Stomach (tissue), 9 donors: Measurements from ENCODE around the gene STAC2. TPM values are rescaled to one million over a fixed set of nuclear protein-coding genes. Genes with fewer than 3 reads are reported as not detected.
A peak's percentile ranks its signal among the peaks of the same experiment; 100 is the strongest.

ENCODE experiments used
- DNase-seq, 2 donors: peaks; one replicate each; pipeline versions ENCODE4 v3.0.0 to v3.0.0-alpha.2; 2013 to 2019
- H3K27ac ChIP-seq, 5 donors: fragments of 200-600 bp in 4 of 5; sonication (generic) in 4 of 5; one replicate each; pipeline ENCODE4 v1.5.1; 2013 to 2019; ENCODE audit warnings: mild to moderate bottlenecking in 1 of 5, moderate library complexity in 1 of 5
- H3K27me3 ChIP-seq, 3 donors: fragments of 200-600 bp; sonication (generic); one replicate each; pipeline ENCODE4 v1.5.1; 2017 to 2019; ENCODE audit warnings: mixed run types in 1 of 3
- H3K36me3 ChIP-seq, 4 donors: fragments of 200-600 bp; sonication (generic); 1 replicate in 3 of 4; 2 replicates in 1 of 4; pipeline ENCODE4 v1.5.1; 2016 to 2019
- H3K4me1 ChIP-seq, 4 donors: fragments of 200-600 bp; sonication (generic); one replicate each; pipeline ENCODE4 v1.5.1; 2016 to 2019
- H3K4me3 ChIP-seq, 4 donors: fragments of 200-600 bp; sonication (generic) in 3 of 4; one replicate each; pipeline ENCODE4 v1.5.1; 2016 to 2019; ENCODE audit warnings: mild to moderate bottlenecking in 1 of 4
- H3K9me3 ChIP-seq, 4 donors: fragments of 200-600 bp; sonication (generic); one replicate each; pipeline ENCODE4 v1.5.1; 2016 to 2019
- EP300 ChIP-seq: sonication (generic); formaldehyde crosslinking; IDR thresholded peaks from one replicate; pipeline ENCODE4 v1.6.1; 2017; ENCODE audit warnings: antibody characterized with exemption
- POLR2A ChIP-seq, 4 donors: fragments of 450-650 bp; IDR thresholded peaks; one replicate each; pipeline ENCODE4 v1.6.1; 2016; ENCODE audit warnings: antibody characterized with exemption in 4 of 4, control low read depth in 2 of 4, mild to moderate bottlenecking in 1 of 4, moderate library complexity in 1 of 4
- POLR2AphosphoS5 ChIP-seq, 3 donors: sonication (generic); formaldehyde crosslinking; IDR thresholded peaks; one replicate each; pipeline ENCODE4 v1.6.1; 2016; ENCODE audit warnings: antibody characterized with exemption in 3 of 3
- WGBS, 5 donors: extraction: QIAGEN DNeasy Blood & Tissue Kit in 3 of 5; methylation state at CpG; one replicate each; pipeline versions ENCODE4 v1.1.5 to v1.1.7; 2013 to 2018; 5-methylcytosine and 5-hydroxymethylcytosine counted together
- intact Hi-C: fragments of 100-400 bp; cut with DNase I; formaldehyde crosslinking; loops from one replicate; pipeline ENCODE4 v1.15.1; 2023; ENCODE audit warnings: low total_unique reads
- polyA plus RNA-seq, 3 donors: library from polyadenylated mRNA; stranded (reverse); fragments of 200-250 nt; gene quantifications; one replicate each; pipeline ENCODE4 v1.2.3, GENCODE V29; 2013
- total RNA-seq, 5 donors: library from RNA; depleted of rRNA; stranded (reverse); fragments of >200 nt; gene quantifications; one replicate each; pipeline versions ENCODE4 v1.1.0 to v1.2.3, GENCODE V29; 2014 to 2016
- TF ChIP-seq, protein P1 (sequence below), 7 experiments: fragments of 450-650 bp in 4 of 7; fragments of 200-600 bp in 3 of 7; sonication (generic) in 3 of 7; IDR thresholded peaks; one replicate each; pipeline ENCODE4 v1.5.1; 2016 to 2019; ENCODE audit warnings: antibody characterized with exemption in 7 of 7, control low read depth in 2 of 7, mild to moderate bottlenecking in 1 of 7
- donor health status: healthy with polysubstance abuse.
- donor health status: Bipolar disorder and iron deficiency.
- donor health status: healthy.

STAC2 gene
- total and polyA plus RNA-seq, 8 donors: under 0.01 to 0.20 (median 0.15) TPM; not detected in 5

DNA sequence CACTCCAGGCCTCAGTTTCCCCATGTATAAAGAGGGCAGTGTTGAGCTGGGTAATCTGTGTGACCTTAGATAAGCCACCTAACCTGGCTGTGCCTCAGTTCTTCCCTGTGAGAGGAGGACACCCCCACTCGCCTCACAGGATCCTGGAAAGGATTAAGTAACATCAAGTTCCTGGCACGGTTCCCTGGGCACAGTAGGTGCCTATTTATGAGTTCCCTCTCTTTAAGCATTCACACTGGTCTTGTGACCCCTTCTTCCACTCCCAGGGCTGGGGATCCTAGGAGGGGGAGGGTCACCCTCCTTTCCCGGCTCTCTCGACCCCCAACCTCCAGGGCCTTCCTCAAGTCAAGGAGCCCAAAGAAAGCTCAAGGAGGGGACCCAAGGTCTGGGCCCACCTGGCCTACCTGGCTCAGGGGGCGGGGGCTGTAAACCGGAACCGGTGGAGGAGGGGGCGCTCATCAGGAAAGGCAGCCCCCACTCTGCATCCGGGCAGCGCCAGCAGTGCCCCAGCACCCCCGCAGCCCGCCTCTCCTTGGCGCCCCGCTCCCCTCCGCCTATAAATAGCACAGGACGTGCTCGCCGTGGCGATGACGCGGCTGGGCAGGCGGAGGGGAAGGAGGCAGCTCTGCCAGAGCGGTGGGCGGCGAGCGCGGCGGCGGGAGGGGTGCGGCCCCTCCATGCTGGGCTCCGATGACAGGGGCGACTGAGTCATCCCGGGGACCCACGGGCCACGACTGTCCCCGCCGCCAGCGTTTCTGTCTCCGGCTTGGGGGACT lies 16.2 kb downstream of the STAC2 start:
- 0 to 3% (median 3%) methylated on average over 9 to 39 of the region's 39 CpGs for WGBS, 5 donors
- Histone ChIP-seq H3K27me3 (peaks cover 0 to 31% (median 10%) of the 10 kb centered on the region in 3 donors), H3K36me3 (peaks cover 8 to 9% (median 8%) of the 10 kb centered on the region in 4 donors), H3K4me3 (peak overlapping the region; percentile 24 to 47 (median 44)), H3K27ac (peak overlapping the region in 2 of 5 donors; percentile 16 to 61), H3K9me3 (no peaks in the 10 kb centered on the region), H3K4me1 (peaks cover 15 to 28% (median 25%) of the 10 kb centered on the region in 4 donors)
- DNase-seq: peak; percentile 67 to 94
- TF ChIP-seq EP300 (no peak), POLR2A (IDR thresholded peaks at IDR 0.05) (no peak), POLR2AphosphoS5 (IDR thresholded peaks at IDR 0.05) (peak in 1 of 3 donors; percentile 28)
- TF ChIP-seq, protein P1, sequence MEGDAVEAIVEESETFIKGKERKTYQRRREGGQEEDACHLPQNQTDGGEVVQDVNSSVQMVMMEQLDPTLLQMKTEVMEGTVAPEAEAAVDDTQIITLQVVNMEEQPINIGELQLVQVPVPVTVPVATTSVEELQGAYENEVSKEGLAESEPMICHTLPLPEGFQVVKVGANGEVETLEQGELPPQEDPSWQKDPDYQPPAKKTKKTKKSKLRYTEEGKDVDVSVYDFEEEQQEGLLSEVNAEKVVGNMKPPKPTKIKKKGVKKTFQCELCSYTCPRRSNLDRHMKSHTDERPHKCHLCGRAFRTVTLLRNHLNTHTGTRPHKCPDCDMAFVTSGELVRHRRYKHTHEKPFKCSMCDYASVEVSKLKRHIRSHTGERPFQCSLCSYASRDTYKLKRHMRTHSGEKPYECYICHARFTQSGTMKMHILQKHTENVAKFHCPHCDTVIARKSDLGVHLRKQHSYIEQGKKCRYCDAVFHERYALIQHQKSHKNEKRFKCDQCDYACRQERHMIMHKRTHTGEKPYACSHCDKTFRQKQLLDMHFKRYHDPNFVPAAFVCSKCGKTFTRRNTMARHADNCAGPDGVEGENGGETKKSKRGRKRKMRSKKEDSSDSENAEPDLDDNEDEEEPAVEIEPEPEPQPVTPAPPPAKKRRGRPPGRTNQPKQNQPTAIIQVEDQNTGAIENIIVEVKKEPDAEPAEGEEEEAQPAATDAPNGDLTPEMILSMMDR (IDR thresholded peaks at IDR 0.05): no peak
- intact Hi-C loops: loop anchor here (5.0 kb wide), 1 partner anchor 33 kb away; no protein-coding TSS in a partner anchor

DNA sequence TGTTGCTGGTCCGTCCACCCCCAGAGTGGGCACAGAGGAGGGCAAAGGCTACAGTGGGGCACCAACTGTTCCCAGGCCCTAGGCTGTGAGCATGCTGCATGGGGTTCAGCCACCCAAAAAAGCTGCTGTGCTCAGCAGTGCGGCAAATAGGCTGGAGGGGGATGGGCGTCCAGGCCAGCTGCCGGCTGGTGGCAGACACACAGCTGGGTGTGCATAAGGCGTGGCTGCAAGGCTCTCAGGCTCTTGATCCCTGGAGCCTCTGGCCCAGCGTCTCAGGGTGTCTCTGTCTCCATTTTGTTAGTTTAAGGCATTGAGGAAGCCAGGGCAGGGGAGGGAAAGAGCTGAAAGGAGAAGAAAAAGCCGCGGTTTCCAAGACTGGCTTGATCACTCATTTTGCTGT lies 16.9 kb downstream of the STAC2 start:
- WGBS, 5 donors: 37 to 58% (median 47%) methylated on average over 5 to 8 of the region's 8 CpGs
- DNase-seq: peak; percentile 36 to 74
- intact Hi-C loops: loop anchor here (5.0 kb wide), 1 partner anchor 33 kb away; no protein-coding TSS in a partner anchor

DNA sequence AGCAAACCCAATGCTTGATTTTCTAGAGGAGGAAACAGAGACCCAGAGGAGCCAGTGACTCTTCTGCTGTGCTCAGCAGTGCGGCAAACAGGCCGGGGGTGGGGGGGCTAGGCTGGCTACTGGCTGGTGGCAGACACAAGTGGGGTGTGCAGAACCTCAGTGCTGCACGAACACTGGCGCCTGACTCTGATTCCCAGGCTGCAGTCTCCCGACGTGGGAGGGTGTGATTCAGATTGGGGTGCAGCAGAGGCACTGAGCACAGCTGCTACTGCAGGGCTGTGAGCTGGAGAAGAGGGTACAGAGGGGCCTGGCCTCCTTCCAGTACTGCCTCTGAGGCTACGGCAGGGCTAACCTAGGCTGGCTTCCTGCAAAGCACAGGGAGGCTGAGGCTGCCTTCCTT lies 17.6 kb downstream of the STAC2 start:
- H3K27me3 ChIP-seq: peaks cover 0 to 31% (median 10%) of the 10 kb centered on the region in 3 donors
- DNase-seq: no peak
- intact Hi-C loops: loop anchor here (5.0 kb wide), 1 partner anchor 34 kb away; no protein-coding TSS in a partner anchor
- no peak overlapping the region for H3K27ac ChIP-seq
- H3K4me3 ChIP-seq: no peak overlapping the region
- 52 to 69% (median 66%) methylated on average over 3 to 7 of the region's 7 CpGs for WGBS, 5 donors
- TF ChIP-seq POLR2AphosphoS5 (IDR thresholded peaks at IDR 0.05) (no peak), POLR2A (IDR thresholded peaks at IDR 0.05) (no peak), EP300 (no peak)
- TF ChIP-seq, protein P1 (IDR thresholded peaks at IDR 0.05): no peak
- no peaks in the 10 kb centered on the region for H3K9me3 ChIP-seq
- peaks cover 21 to 22% (median 22%) of the 10 kb centered on the region in 4 donors for H3K36me3 ChIP-seq
- peaks cover 15 to 29% (median 25%) of the 10 kb centered on the region in 4 donors for H3K4me1 ChIP-seq

More for the DNA sequence above, 16.9 kb downstream of the STAC2 start:
- Histone ChIP-seq H3K4me1 (peaks cover 15 to 28% (median 25%) of the 10 kb centered on the region in 4 donors), H3K27ac (peak overlapping the region in 1 of 5 donors; percentile 61), H3K9me3 (no peaks in the 10 kb centered on the region), H3K27me3 (peaks cover 0 to 31% (median 10%) of the 10 kb centered on the region in 3 donors), H3K36me3 (peaks cover 14 to 15% (median 14%) of the 10 kb centered on the region in 4 donors), H3K4me3 (no peak overlapping the region)
- TF ChIP-seq POLR2AphosphoS5 (IDR thresholded peaks at IDR 0.05): no peak
- TF ChIP-seq, protein P1 (IDR thresholded peaks at IDR 0.05): no peak
- TF ChIP-seq EP300: no peak
- no peak for TF ChIP-seq POLR2A (IDR thresholded peaks at IDR 0.05)

DNA sequence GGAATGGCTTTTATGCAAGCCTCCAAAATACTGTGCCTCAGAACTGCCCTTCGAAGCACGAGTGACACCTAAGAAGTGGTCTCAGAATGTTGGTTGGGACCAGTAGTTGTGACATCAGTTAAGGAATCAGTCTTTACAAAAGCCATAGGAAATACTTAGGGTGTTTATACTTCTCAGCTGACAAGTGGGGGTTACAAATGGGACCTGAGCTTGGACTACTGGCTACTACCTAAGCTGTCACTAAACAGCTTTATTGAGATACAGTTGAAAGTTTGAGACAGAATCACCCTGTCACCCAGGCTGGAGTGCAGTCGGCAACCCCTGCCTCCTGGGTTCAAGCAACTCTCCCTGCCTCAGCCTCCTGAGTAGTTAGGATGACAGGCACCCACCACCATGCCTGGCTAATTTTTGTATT lies 20.6 kb downstream of the STAC2 start:
- DNase-seq: no peak
- H3K4me3 ChIP-seq: no peak overlapping the region
- H3K27ac ChIP-seq: no peak overlapping the region
- H3K9me3 ChIP-seq: no peaks in the 10 kb centered on the region
- intact Hi-C loops: loop anchor here (5.0 kb wide), 1 partner anchor 37 kb away; no protein-coding TSS in a partner anchor
- H3K36me3 ChIP-seq: peaks cover 40 to 43% (median 41%) of the 10 kb centered on the region in 4 donors
- peaks cover 25 to 48% (median 37%) of the 10 kb centered on the region in 4 donors for H3K4me1 ChIP-seq
- WGBS, 5 donors: 76 to 87% (median 84%) methylated on average over 3 of the region's 3 CpGs
- TF ChIP-seq POLR2AphosphoS5 (IDR thresholded peaks at IDR 0.05) (no peak), EP300 (no peak), POLR2A (IDR thresholded peaks at IDR 0.05) (no peak)
- TF ChIP-seq, protein P1 (IDR thresholded peaks at IDR 0.05): no peak
- H3K27me3 ChIP-seq: peaks cover 0 to 10% (median 7%) of the 10 kb centered on the region in 3 donors
